GM19099 (cell line): ENCODE measurements around the gene LHFPL6.

Experiments used
- POLR2A ChIP-seq: IDR thresholded peaks from 3 replicates; pipeline ENCODE4 v1.6.1; 2011; ENCODE audit warnings: low read depth; ENCODE audit not compliant: insufficient read length; ENCODE audit errors: extremely low read depth

LHFPL6 gene

DNA sequence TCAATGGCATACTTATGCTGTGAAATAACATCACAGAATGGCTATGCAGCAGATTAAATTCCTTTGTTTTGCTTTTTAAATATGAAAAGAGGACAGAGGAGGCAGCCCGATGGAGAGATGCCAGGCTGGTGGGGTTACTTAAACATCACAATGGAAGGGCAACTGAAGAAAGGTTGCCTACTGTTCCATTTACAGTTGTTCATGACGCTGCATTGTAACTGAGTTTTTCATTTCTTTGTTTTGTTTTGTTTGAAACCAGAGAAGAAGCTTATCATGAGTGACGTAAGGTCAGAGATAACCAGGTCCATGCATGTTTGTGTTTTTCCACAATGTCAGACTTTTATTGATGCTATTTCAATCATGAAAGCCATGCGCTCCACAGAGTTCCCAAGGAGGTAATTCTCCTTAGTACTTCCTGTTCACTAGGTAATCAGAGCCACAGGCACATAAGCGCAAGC lies 273.8 kb downstream of the LHFPL6 start:
- TF ChIP-seq POLR2A = no peak

DNA sequence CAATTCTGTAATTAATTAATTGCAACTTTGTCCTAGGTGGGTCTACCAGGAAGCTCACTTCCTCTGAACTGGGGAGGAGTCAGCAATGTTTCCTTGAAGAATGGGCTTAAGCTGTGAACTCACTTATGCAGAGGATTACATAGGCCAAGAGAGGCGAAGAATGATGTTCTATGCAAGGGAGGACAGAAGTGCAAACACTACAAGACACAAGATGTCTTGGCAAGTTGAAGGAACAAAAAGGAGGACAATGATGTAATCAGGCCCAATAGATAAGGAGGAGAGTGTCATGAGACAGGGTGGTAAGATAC lies 275.9 kb downstream of the LHFPL6 start:
- no peak for TF ChIP-seq POLR2A

DNA sequence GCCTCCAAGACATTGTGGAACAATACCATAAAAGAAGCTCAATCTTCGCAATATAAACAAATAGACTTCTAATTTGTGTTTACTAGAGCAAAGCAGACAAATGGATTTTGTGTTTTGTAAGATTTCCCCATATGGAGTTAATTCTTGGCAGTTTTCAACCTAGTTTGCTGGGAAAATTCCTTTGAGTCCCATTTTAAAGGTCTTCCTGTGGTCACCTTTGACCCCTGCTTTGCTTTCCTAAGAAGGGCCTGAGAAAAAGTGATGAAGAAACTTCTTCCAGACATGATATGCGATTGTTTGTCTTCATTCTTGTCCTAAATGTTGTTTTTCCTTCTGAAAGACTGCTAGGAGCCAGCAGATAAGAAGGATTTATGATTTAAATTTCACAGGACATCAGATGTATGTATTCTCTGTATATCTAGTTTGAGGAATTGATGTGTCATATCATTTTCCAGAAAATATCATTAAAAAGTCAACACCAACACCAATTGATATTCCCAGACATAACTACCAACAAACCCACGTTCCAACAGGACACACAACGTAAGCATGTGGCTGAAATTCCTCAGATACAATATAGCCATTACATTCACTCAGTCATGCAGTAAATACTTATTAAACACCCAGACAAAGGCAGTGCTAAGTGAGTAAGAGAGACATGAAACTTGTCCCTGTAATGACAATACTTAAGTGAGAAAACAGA lies 276.4 kb downstream of the LHFPL6 start:
- no peak for TF ChIP-seq POLR2A

DNA sequence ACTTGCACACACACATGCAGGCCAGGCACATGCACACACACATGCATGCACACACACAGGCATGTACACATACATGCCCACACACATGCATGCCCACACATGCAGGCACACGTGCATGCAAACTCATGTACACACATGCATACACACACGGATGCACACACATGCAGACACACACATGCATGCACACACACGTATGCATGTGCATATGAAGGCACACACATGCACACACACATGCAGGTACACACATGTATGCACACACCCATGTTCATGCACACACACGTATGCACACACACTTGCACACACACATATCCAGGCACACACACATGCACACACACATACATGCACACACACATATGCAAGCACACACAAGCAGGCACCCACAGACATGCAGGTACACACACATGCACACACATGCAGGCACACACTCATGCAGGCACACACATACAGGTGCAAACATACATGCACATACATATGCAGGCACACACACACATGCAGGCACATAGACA lies 278.1 kb downstream of the LHFPL6 start:
- no peak for TF ChIP-seq POLR2A

DNA sequence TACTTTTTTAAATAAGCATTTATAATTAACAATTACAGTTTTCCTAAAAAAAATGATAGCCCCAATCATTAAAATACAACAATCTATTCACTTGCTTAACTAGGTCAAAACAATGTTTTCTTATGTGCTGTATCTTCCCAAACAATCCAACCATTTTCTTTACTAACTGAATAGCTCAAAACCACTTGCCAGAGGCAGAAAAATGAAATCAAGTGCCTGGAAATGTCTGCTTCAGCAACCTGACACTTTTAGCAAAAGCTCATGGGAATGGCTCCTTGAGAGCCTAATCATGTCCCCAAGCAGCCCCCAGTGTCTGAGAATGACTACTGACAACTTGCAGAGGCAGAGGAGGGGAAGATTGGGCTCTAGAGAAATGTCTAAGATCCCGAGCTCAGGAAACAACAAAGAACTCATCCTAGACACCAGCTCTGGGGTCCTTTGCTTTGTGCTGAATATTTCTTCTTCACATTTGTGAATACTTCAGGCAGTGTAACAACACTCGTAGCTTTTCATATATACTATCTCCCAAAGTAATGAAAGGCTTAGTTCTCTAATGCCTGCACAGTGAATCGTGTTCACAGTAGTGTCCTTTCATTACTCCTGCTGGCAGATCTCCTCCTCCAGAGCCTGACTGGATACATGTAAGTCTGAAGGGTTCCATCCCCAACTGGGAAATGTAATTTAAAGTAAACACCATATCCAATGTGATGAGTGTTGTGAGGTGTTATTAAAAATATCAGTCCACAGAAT lies 280.0 kb downstream of the LHFPL6 start:
- no peak for TF ChIP-seq POLR2A

DNA sequence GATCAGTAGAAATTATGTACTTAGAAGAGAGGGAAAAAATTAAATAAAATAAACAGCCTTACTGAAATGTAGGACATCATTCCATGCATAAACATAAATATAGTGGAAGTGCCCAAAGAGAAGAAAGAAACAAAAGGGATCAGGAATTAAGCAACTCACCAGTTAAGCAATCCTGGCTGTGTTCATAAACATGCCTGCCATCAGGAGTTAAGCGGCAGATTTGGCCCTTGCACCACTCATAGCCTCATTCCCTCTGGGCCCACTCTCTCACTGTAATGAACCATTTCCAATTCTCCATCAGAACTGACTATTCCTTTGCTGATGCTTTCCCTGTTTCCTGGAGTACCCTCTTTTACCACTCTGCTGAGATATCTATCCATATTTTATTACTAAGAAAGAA lies 281.4 kb downstream of the LHFPL6 start:
- TF ChIP-seq POLR2A = no peak

DNA sequence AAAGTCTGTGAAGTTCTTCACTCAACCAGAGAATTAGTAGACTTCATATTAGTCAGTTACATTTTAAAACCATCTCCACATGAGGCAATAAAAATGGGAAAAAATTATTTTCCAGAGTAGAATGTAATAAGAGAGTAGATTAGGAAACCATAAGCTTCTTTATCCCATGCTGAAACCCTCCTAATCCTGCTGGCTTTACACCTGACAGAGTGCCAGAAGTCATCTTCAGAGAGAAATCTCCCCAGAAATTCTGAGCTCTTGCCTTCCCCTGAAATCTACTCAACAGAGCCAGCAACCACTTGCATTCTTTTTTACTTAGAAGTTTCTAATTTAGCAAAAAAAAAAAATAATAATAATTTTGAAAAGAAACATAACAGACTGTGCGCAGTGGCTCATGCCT lies 284.8 kb downstream of the LHFPL6 start:
- TF ChIP-seq POLR2A = no peak

DNA sequence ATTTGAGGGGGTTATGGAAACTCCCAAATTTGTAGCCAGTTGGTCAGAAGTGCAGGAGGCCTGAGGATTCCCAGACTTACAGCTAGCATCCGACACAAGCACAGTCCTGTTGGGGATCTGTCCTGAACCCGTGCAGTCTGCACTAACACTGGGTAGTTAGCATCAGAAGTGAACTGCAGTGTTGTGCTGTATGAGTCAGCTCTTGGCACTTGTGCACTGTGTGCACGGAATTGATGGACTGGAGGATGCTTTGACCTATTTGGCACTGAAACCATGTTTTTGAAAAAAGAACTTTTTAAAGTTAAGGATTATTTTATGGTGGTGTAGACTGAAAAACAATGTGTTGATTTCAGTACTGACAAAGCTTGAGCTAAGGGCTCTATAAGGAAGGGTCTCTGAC lies 285.7 kb downstream of the LHFPL6 start:
- no peak for TF ChIP-seq POLR2A

DNA sequence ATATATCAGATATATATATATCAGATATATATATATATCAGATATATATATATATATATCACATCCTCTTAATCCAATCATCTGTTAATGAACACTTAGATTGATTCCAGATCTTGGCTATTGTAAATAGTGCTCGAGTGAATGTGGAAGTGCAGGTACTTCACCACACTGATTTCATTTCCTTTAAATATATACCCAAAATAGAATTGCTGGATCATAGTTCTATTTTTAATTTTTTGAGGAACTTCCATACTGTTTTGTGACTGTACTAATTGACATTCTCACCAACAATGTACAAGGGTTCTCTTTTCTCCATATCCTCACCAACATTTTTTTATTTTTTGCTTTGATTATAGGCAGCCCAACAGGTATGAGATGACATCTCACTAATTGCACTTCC lies 287.2 kb downstream of the LHFPL6 start:
- no peak for TF ChIP-seq POLR2A

DNA sequence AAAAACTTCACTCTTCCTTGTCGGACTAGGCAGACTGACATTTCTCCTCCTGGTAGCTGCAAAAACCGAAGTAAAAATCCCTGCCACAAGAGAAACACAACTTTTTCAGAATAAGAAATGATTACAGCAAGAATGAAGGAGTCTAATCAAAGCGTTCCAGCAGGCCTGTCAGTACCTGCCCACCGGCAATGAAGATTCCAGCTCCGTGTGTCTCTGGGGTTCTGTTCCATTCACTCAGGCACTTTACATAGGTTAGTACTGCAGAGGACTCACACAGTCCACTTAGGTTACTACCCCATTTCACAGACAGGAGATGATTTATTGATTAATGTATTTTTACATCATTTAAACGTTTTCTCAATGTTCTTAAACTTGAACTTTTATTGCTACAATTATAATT lies 289.3 kb downstream of the LHFPL6 start:
- TF ChIP-seq POLR2A = no peak

DNA sequence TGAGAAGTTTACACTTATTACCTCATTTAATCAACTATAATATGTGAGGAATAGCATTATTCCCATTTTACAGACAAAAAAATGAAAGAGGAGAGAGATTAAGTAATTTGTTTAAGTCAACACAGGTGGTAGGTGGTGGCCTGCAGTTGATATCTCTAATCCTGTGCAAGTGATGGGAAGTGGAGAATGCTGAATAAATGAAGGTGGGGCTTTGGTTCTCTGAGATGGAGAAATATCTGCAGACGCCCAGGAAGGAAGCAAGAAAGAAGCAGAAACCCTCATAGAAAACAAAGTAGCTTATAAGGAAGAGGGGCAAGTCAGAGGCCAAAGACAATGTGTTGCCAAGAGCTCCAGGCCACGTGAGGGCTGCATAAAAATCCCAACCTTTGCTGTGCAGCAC lies 290.4 kb downstream of the LHFPL6 start:
- TF ChIP-seq POLR2A = no peak

DNA sequence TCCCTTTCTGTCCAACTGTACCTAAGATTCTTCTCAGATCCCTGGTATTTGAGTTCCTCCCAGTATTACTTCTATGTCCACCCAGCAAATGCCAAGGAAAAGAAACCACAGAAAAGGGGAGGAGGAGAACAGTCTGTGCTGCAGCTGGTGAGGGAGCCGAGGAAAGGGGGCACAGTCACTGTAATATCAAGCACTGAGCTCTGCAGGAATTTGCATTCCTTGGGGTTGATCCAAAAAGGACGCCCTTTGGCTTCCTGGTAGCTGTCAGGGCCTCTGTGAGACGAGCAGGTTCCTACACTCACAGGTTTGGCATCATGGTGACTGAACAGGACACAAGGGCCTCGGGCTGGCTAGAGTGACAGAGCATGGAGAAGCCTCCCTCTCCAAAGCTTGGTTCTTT lies 291.4 kb downstream of the LHFPL6 start:
- no peak for TF ChIP-seq POLR2A

DNA sequence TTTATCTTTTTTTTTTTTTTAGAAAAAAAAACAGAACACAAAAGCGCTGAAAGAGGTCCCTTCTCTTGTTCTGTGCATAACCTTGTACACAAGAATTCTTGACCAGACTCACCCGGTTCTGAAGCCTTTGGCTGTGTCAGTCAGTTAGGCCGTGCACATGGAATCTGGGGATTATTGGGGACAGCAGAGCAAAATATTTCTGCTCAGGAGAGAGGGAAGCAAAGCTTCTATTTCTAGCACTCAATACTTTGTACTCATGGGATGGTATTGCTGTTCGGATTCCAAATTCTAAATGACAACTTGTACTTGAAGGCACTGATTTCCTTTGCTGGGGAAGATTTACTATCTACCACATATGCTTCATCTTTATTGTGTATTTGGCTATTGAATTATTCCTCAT lies 292.0 kb downstream of the LHFPL6 start:
- TF ChIP-seq POLR2A = no peak

DNA sequence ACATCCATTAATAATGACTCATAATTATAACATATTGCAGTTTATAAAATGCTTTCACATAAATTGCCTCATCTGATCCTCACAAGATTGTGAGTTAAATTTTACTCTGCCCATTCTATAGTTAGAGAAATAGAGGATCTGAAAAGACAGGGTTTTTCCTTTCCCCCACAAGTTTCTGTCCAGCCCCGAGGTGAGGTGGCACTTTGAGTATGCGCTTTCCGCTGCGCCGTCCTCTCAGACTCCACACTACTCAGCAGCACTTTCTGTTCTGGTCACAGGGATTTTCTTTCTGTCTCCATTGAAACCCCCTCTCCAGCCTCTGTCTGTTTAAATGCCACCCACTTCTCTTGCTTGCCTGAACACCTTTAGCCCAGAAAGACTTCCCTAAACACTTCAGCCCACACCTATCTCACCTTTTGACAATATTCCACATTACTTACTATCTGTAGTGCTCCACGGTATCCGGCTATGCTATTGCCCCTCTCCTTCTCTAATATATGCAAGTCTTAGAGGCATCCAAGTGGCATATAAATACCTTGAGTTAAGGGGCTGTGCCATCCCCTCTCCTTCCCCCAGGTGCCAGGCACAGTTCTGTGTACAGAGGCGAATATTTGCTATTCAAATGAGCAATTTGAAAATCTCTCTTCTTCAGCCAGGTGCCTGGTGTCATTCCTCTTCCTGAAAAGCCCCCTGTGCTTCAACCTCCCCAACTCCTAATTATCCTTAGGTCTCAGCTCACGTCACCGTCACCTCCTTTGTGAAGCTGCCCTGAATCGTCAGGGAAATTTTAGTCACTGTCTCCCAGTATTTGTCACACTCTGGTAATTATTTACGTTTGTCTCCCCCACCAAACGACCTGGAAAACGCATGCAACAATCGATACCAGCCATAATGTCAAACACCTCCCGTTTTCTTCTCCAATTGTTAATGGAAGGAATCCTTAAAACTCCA lies 296.1 kb downstream of the LHFPL6 start:
- no peak for TF ChIP-seq POLR2A

DNA sequence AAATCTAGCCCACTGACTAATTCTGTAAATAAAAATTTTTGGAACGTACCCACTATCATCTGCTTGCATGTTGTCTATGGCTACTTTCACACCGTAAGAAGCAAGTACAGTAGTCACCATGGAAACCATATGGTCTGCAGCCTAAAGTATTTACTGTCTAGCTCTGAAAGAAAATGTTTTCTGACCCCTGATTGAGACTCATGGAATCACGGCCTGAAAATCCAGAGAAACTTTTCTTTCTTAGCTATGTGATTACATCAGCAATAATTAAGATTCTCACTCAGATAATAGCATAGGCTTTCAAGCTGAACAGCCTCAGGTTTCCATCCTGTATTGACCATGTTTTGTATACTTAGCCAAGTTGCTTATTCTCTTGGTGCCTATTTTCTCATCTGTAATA lies 300.2 kb downstream of the LHFPL6 start:
- TF ChIP-seq POLR2A = no peak
